ENCODE results near the gene SGCD. TPM values are rescaled to one million over a fixed set of nuclear protein-coding genes. Genes with fewer than 3 reads are reported as not detected.

Gene SGCD
- total and polyA plus RNA-seq, 2 experiments from 2014 or later = 69.7 to 71.2 TPM

- H3K4me1 ChIP-seq (ENCODE audit: insufficient read depth) = peaks cover 5% of the 10 kb centered on the region
- 59 to 62% methylated on average over 3 of the region's 3 CpGs for WGBS, 2 experiments (ENCODE audit: low coverage in 1 of 2, low lambda C conversion rate in 2 of 2, missing lambda C conversion rate in 2 of 2)
- H3K9me3 ChIP-seq (ENCODE audit: low read depth) = no peaks in the 10 kb centered on the region
- no peak overlapping the region for H3K4me2 ChIP-seq (ENCODE audit: unreplicated experiment)
- peaks cover 3% of the 10 kb centered on the region; the same call in 1 of the 2 replicates for H3K79me2 ChIP-seq (ENCODE audit: insufficient read depth)
- in situ Hi-C loops (cut with MboI) = no loop called here
- no peak overlapping the region for H3K27ac ChIP-seq
- no peak overlapping the region for H2AFZ ChIP-seq
- TF ChIP-seq EZH2 (IDR thresholded peaks at IDR 0.05; ENCODE audit: insufficient read depth, poor library complexity, severe bottlenecking) = no peak
- no peak for TF ChIP-seq EZH2phosphoT487 (IDR thresholded peaks at IDR 0.05; ENCODE audit: insufficient read depth, low read depth)
- no peak overlapping the region for H3K4me3 ChIP-seq
- H3K9me2 ChIP-seq (ENCODE audit: insufficient read depth) = no peaks in the 10 kb centered on the region
- H3F3A ChIP-seq (ENCODE audit: insufficient read depth) = peaks cover 3% of the 10 kb centered on the region
- H4K20me1 ChIP-seq (ENCODE audit: insufficient read depth) = no peaks in the 10 kb centered on the region
- peak; percentile 17 for DNase-seq
- no peaks in the 10 kb centered on the region for H3K36me3 ChIP-seq (ENCODE audit: low read depth)
- H3K27me3 ChIP-seq (replicated peaks; ENCODE audit: insufficient read depth) = no peaks in the 10 kb centered on the region
- H3K9ac ChIP-seq = no peak overlapping the region
These were observed 213.5 kb downstream of the SGCD start for GRCh38 chr5:156540491-156540890.

- Histone ChIP-seq H3K4me3 (no peak overlapping the region), H3K9me3 (ENCODE audit: low read depth) (no peaks in the 10 kb centered on the region), H3K4me1 (ENCODE audit: insufficient read depth) (0 out of 2 replicates have a peak, but pooled peaks cover 3% of the 10 kb centered on the region), H2AFZ (no peak overlapping the region), H3K9me2 (ENCODE audit: insufficient read depth) (no peaks in the 10 kb centered on the region), H3K27me3 (replicated peaks; ENCODE audit: insufficient read depth) (no peaks in the 10 kb centered on the region), H3K79me2 (ENCODE audit: insufficient read depth) (0 out of 2 replicates have a peak, but pooled peaks cover 3% of the 10 kb centered on the region), H3F3A (ENCODE audit: insufficient read depth) (no peaks in the 10 kb centered on the region; the same call in 1 of the 2 replicates), H3K27ac (no peak overlapping the region), H4K20me1 (ENCODE audit: insufficient read depth) (no peaks in the 10 kb centered on the region), H3K9ac (no peak overlapping the region), H3K36me3 (ENCODE audit: low read depth) (no peaks in the 10 kb centered on the region), H3K4me2 (ENCODE audit: unreplicated experiment) (no peak overlapping the region)
- DNase-seq = no peak
- no peak for TF ChIP-seq EZH2phosphoT487 (IDR thresholded peaks at IDR 0.05; ENCODE audit: insufficient read depth, low read depth)
- TF ChIP-seq EZH2 (IDR thresholded peaks at IDR 0.05; ENCODE audit: insufficient read depth, poor library complexity, severe bottlenecking) = no peak
- in situ Hi-C loops (cut with MboI) = no loop called here
- 91 to 92% methylated on average over 2 of the region's 2 CpGs for WGBS, 2 experiments (ENCODE audit: low coverage in 1 of 2, low lambda C conversion rate in 2 of 2, missing lambda C conversion rate in 2 of 2)
These were observed 214.6 kb downstream of the SGCD start for GRCh38 chr5:156541582-156541981.

GRCh38 chr5:156543348-156544145 is 216.6 kb downstream of the SGCD start:
- 0 out of 2 replicates have a peak, but pooled peaks cover 3% of the 10 kb centered on the region for H3K79me2 ChIP-seq (ENCODE audit: insufficient read depth)
- H3K27me3 ChIP-seq (replicated peaks; ENCODE audit: insufficient read depth) = no peaks in the 10 kb centered on the region
- H3K9me2 ChIP-seq (ENCODE audit: insufficient read depth) = no peaks in the 10 kb centered on the region
- no peak for TF ChIP-seq EZH2 (IDR thresholded peaks at IDR 0.05; ENCODE audit: insufficient read depth, poor library complexity, severe bottlenecking)
- TF ChIP-seq EZH2phosphoT487 (IDR thresholded peaks at IDR 0.05; ENCODE audit: insufficient read depth, low read depth) = no peak
- no peak overlapping the region for H3K4me3 ChIP-seq
- no peaks in the 10 kb centered on the region for H4K20me1 ChIP-seq (ENCODE audit: insufficient read depth)
- no peaks in the 10 kb centered on the region for H3K36me3 ChIP-seq (ENCODE audit: low read depth)
- H3K4me2 ChIP-seq (ENCODE audit: unreplicated experiment) = no peak overlapping the region
- H2AFZ ChIP-seq = no peak overlapping the region
- H3K9ac ChIP-seq = no peak overlapping the region
- H3F3A ChIP-seq (ENCODE audit: insufficient read depth) = no peaks in the 10 kb centered on the region
- H3K9me3 ChIP-seq (ENCODE audit: low read depth) = no peaks in the 10 kb centered on the region
- DNase-seq = no peak
- H3K4me1 ChIP-seq (ENCODE audit: insufficient read depth) = 0 out of 2 replicates have a peak, but pooled peaks cover 3% of the 10 kb centered on the region
- in situ Hi-C loops (cut with MboI) = no loop called here
- 85 to 86% methylated on average over 5 of the region's 5 CpGs for WGBS, 2 experiments (ENCODE audit: low coverage in 1 of 2, low lambda C conversion rate in 2 of 2, missing lambda C conversion rate in 2 of 2)
- H3K27ac ChIP-seq = no peak overlapping the region

- TF ChIP-seq EZH2phosphoT487 (IDR thresholded peaks at IDR 0.05; ENCODE audit: insufficient read depth, low read depth) = no peak
- no peak for TF ChIP-seq EZH2 (IDR thresholded peaks at IDR 0.05; ENCODE audit: insufficient read depth, poor library complexity, severe bottlenecking)
- 100% methylated on average over 3 of the region's 3 CpGs for WGBS, 2 experiments (ENCODE audit: low coverage in 1 of 2, low lambda C conversion rate in 2 of 2, missing lambda C conversion rate in 2 of 2)
- peaks cover 8% of the 10 kb centered on the region; the same call in 1 of the 2 replicates for H3K9me2 ChIP-seq (ENCODE audit: insufficient read depth)
- no peak overlapping the region for H3K4me2 ChIP-seq (ENCODE audit: unreplicated experiment)
- no peak overlapping the region for H3K27ac ChIP-seq
- no peak overlapping the region for H3K9ac ChIP-seq
- no peaks in the 10 kb centered on the region for H3K27me3 ChIP-seq (replicated peaks; ENCODE audit: insufficient read depth)
- H2AFZ ChIP-seq = no peak overlapping the region
- H3F3A ChIP-seq (ENCODE audit: insufficient read depth) = no peaks in the 10 kb centered on the region
- no peaks in the 10 kb centered on the region for H3K79me2 ChIP-seq (ENCODE audit: insufficient read depth)
- no peaks in the 10 kb centered on the region for H4K20me1 ChIP-seq (ENCODE audit: insufficient read depth)
- H3K36me3 ChIP-seq (ENCODE audit: low read depth) = peaks cover 7% of the 10 kb centered on the region; the same call in 1 of the 2 replicates
- no peak overlapping the region for H3K4me3 ChIP-seq
- H3K4me1 ChIP-seq (ENCODE audit: insufficient read depth) = no peaks in the 10 kb centered on the region
- no peaks in the 10 kb centered on the region for H3K9me3 ChIP-seq (ENCODE audit: low read depth)
- in situ Hi-C loops (cut with MboI) = no loop called here
- DNase-seq = no peak
These were observed 225.9 kb downstream of the SGCD start for GRCh38 chr5:156552855-156553358.

Data from GM23248 (cell line).